PC-9 (cell line): ENCODE results near the gene BCL11A. TPM values are rescaled to one million over a fixed set of nuclear protein-coding genes. Genes with fewer than 3 reads are reported as not detected.

Experiments
- BruUV-seq: library from RNA; stranded (reverse); fragments of 400-500 nt; replicated peaks from 2 replicates; lab custom pipeline; 2021; lab: Mats Ljungman, UMichigan
- CTCF ChIA-PET: fragments of 300-600 bp; sonication (Branson Sonifier 250); formaldehyde crosslinking; loops from one replicate; lab custom pipeline; 2022; ENCODE audit warnings: antibody characterized with exemption; lab: Charles Lee
- POLR2A ChIA-PET: fragments of 300-600 bp; sonication (Branson Sonifier 250); formaldehyde crosslinking; loops from one replicate; lab custom pipeline; 2022; ENCODE audit warnings: antibody characterized with exemption; ENCODE audit not compliant: unreplicated experiment; lab: Charles Lee
- DNase-seq, 2 experiments: peaks; one replicate each; pipeline versions ENCODE4 v3.0.0 to v3.0.0-alpha.2; 2015 to 2022; ENCODE audit warnings: mixed read lengths in 1 of 2
- H2AFZ ChIP-seq: fragments of 200-600 bp; sonication (generic); 2 replicates; pipeline ENCODE4 v1.8.1; 2017; ENCODE audit warnings: antibody characterized with exemption
- H3F3A ChIP-seq: fragments of 200-600 bp; sonication (generic); 2 replicates; pipeline ENCODE4 v1.8.1; 2017; ENCODE audit warnings: antibody characterized with exemption, mild to moderate bottlenecking, low read depth; ENCODE audit not compliant: insufficient read depth
- H3K27ac ChIP-seq: fragments of 200-600 bp; sonication (generic); 2 replicates; pipeline ENCODE4 v1.6.1; 2016; ENCODE audit warnings: mixed run types
- H3K27me3 ChIP-seq: fragments of 200-600 bp; sonication (generic); 2 replicates; pipeline ENCODE4 v1.6.1; 2016; ENCODE audit warnings: low read depth, mixed run types; ENCODE audit not compliant: insufficient read depth
- H3K36me3 ChIP-seq: fragments of 200-600 bp; sonication (generic); 2 replicates; pipeline ENCODE4 v1.6.1; 2016; ENCODE audit warnings: low read depth, mixed run types
- H3K4me1 ChIP-seq: fragments of 200-600 bp; sonication (generic); replicated peaks from 2 replicates; pipeline ENCODE4 v1.6.1; 2016; ENCODE audit warnings: mixed run types; ENCODE audit not compliant: insufficient read depth
- H3K4me2 ChIP-seq: fragments of 200-600 bp; sonication (generic); 2 replicates; pipeline ENCODE4 v1.6.1; 2017; ENCODE audit warnings: mixed run types
- H3K4me3 ChIP-seq: fragments of 200-600 bp; sonication (generic); 2 replicates; pipeline ENCODE4 v1.6.1; 2016; ENCODE audit warnings: mixed run types
- H3K79me2 ChIP-seq: fragments of 200-600 bp; sonication (generic); 2 replicates; pipeline ENCODE4 v1.6.1; 2017; ENCODE audit warnings: low read depth, mixed run types
- H3K9me2 ChIP-seq: fragments of 200-600 bp; sonication (generic); 2 replicates; pipeline ENCODE4 v1.8.1; 2017; ENCODE audit warnings: mild to moderate bottlenecking; ENCODE audit not compliant: insufficient read depth
- H3K9me3 ChIP-seq: fragments of 200-600 bp; sonication (generic); 2 replicates; pipeline ENCODE4 v1.8.1; 2016; ENCODE audit warnings: low read depth; ENCODE audit not compliant: insufficient read depth
- H4K20me1 ChIP-seq: fragments of 200-600 bp; sonication (generic); 2 replicates; pipeline ENCODE4 v1.8.1; 2017; ENCODE audit not compliant: insufficient read depth
- CTCF ChIP-seq: fragments of 200-600 bp; sonication (generic); conservative IDR thresholded peaks from 2 replicates; pipeline ENCODE4 v1.6.1; 2017; ENCODE audit warnings: mixed run types, antibody characterized with exemption, mild to moderate bottlenecking, moderate library complexity
- EZH2 ChIP-seq: fragments of 200-600 bp; sonication (generic); IDR thresholded peaks from 2 replicates; pipeline ENCODE4 v1.8.0; 2017; ENCODE audit warnings: antibody characterized with exemption, low read depth
- intact Hi-C: fragments of 100-400 bp; cut with micrococcal nuclease; formaldehyde crosslinking; loops from one replicate; pipeline ENCODE4 v1.10.0; 2022; ENCODE audit not compliant: unreplicated experiment
- total RNA-seq: library from RNA; stranded (reverse); gene quantifications from 2 replicates; pipeline ENCODE4 v1.2.3, GENCODE V29; 2021

BCL11A gene
- total RNA-seq, 1 experiment from 2014 or later: not detected

- DNase-seq: no peak
- H3K9me2 ChIP-seq: no peaks in the 10 kb centered on the region
- H3K4me3 ChIP-seq: no peak overlapping the region
- H3K27me3 ChIP-seq: peaks cover 83% of the 10 kb centered on the region
- H3K9me3 ChIP-seq: no peaks in the 10 kb centered on the region
- no TSS peak for BruUV-seq
- ChIA-PET POLR2A (no interaction called here), CTCF (no interaction called here)
- no peaks in the 10 kb centered on the region for H3K36me3 ChIP-seq
- H3K27ac ChIP-seq: no peak overlapping the region
- TF ChIP-seq EZH2 (no peak), CTCF (no peak)
- H4K20me1 ChIP-seq: no peaks in the 10 kb centered on the region
- no peaks in the 10 kb centered on the region for H3K4me1 ChIP-seq
- intact Hi-C loops: no loop called here
- no peak overlapping the region for H3K4me2 ChIP-seq
- H2AFZ ChIP-seq: no peak overlapping the region
- no peaks in the 10 kb centered on the region for H3F3A ChIP-seq
- no peaks in the 10 kb centered on the region for H3K79me2 ChIP-seq
Observed at GRCh38 chr2:60412027-60412426, 141.4 kb downstream of the BCL11A start.

GRCh38 chr2:60411295-60411694 is 142.2 kb downstream of the BCL11A start:
- no peak for DNase-seq
- H3K27ac ChIP-seq: no peak overlapping the region
- H3K27me3 ChIP-seq: peaks cover 83% of the 10 kb centered on the region
- H3K4me3 ChIP-seq: no peak overlapping the region
- H3K4me1 ChIP-seq: no peaks in the 10 kb centered on the region
- H3F3A ChIP-seq: no peaks in the 10 kb centered on the region
- intact Hi-C loops: no loop called here
- no peak overlapping the region for H3K4me2 ChIP-seq
- BruUV-seq: no TSS peak
- no peaks in the 10 kb centered on the region for H3K9me3 ChIP-seq
- H3K79me2 ChIP-seq: no peaks in the 10 kb centered on the region
- CTCF ChIA-PET: no interaction called here
- no peak overlapping the region for H2AFZ ChIP-seq
- POLR2A ChIA-PET: no interaction called here
- no peaks in the 10 kb centered on the region for H3K9me2 ChIP-seq
- no peaks in the 10 kb centered on the region for H4K20me1 ChIP-seq
- no peak for TF ChIP-seq EZH2
- no peak for TF ChIP-seq CTCF
- H3K36me3 ChIP-seq: no peaks in the 10 kb centered on the region

GRCh38 chr2:60410456-60411146 is 142.9 kb downstream of the BCL11A start:
- no peaks in the 10 kb centered on the region for H4K20me1 ChIP-seq
- intact Hi-C loops: no loop called here
- TF ChIP-seq EZH2 (no peak), CTCF (no peak)
- H3K4me3 ChIP-seq: no peak overlapping the region
- ChIA-PET POLR2A (no interaction called here), CTCF (no interaction called here)
- no peaks in the 10 kb centered on the region for H3K9me2 ChIP-seq
- no TSS peak for BruUV-seq
- H3K4me1 ChIP-seq: no peaks in the 10 kb centered on the region
- no peaks in the 10 kb centered on the region for H3K79me2 ChIP-seq
- H3K27me3 ChIP-seq: peaks cover 83% of the 10 kb centered on the region
- no peaks in the 10 kb centered on the region for H3K36me3 ChIP-seq
- no peak overlapping the region for H2AFZ ChIP-seq
- no peak overlapping the region for H3K27ac ChIP-seq
- H3F3A ChIP-seq: no peaks in the 10 kb centered on the region
- H3K9me3 ChIP-seq: no peaks in the 10 kb centered on the region
- DNase-seq: no peak
- H3K4me2 ChIP-seq: no peak overlapping the region
